Lower leg skin (tissue), 4 donors: ENCODE data around the gene TCEA2. TPM values are rescaled to one million over a fixed set of nuclear protein-coding genes. Genes with fewer than 3 reads are reported as not detected.

Experiments
- DNase-seq, 2 donors: peaks; one replicate each; pipeline ENCODE4 v3.0.0-alpha.2; 2019; ENCODE audit warnings: low spot score in 2 of 2
- H3K4me3 ChIP-seq: fragments of 200-600 bp; sonication (generic); 2 replicates; pipeline ENCODE4 v1.5.1; 2017; ENCODE audit warnings: mild to moderate bottlenecking, low read depth; ENCODE audit not compliant: poor library complexity, severe bottlenecking
- POLR2A ChIP-seq, 2 donors: fragments of 450-650 bp; IDR thresholded peaks; one replicate each; pipeline ENCODE4 v1.6.1; 2016 to 2017; ENCODE audit warnings: antibody characterized with exemption in 2 of 2, mild to moderate bottlenecking in 1 of 2, moderate library complexity in 1 of 2
- WGBS, 2 donors: methylation state at CpG; one replicate each; pipeline ENCODE4 v1.1.5; 2018; 5-methylcytosine and 5-hydroxymethylcytosine counted together
- intact Hi-C: fragments of 100-400 bp; cut with DNase I; formaldehyde crosslinking; loops from one replicate; pipeline ENCODE4 v1.15.0; 2023; ENCODE audit warnings: low total_unique reads
- total RNA-seq, 4 donors: library from RNA; depleted of rRNA; stranded (reverse); fragments of >200 nt; gene quantifications; one replicate each; pipeline ENCODE4 v1.1.0, GENCODE V29; 2016
- TF ChIP-seq, protein P1 (sequence below), 3 donors: fragments of 450-650 bp; IDR thresholded peaks; one replicate each; pipeline ENCODE4 v1.5.1; 2016; ENCODE audit warnings: antibody characterized with exemption in 3 of 3, mild to moderate bottlenecking in 3 of 3, moderate library complexity in 2 of 3

Gene TCEA2
- total RNA-seq, 4 donors from 2014 or later, result 16.5 to 52.3 (median 22.8) TPM

DNA sequence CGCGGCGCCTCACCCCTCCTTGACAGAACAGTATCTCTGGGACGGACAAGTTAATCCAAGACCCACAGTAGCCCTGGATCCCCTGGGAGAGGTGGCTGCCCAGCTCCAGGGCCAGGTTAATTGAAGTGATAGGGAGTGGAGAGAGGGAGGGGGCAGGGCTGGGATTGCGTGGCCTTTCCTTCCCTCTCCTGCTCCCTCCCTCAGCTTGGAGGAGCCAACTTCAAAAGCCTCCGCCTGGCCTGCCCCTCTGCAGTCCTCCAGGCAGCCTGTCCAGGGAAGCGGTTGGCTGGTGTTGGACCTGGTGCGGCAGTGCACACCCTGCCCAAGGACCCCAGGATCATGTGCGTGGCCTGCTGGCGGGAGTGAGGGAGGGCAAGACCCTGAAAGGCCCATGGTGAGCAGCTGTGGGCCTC, 27.1 kb upstream of the TCEA2 start, which contains the start of gene C20orf204:
Gene C20orf204 (plus strand): TSS at position 250 of the 413 bp plus-strand sequence. CDS start 142 bp downstream, at position 392.
- 82 to 91% methylated on average over 10 of the region's 10 CpGs for WGBS, 2 donors
- DNase-seq, result no peak
- intact Hi-C loops, result no loop called here
- no peak for TF ChIP-seq POLR2A (IDR thresholded peaks at IDR 0.05)
- TF ChIP-seq, protein P1, sequence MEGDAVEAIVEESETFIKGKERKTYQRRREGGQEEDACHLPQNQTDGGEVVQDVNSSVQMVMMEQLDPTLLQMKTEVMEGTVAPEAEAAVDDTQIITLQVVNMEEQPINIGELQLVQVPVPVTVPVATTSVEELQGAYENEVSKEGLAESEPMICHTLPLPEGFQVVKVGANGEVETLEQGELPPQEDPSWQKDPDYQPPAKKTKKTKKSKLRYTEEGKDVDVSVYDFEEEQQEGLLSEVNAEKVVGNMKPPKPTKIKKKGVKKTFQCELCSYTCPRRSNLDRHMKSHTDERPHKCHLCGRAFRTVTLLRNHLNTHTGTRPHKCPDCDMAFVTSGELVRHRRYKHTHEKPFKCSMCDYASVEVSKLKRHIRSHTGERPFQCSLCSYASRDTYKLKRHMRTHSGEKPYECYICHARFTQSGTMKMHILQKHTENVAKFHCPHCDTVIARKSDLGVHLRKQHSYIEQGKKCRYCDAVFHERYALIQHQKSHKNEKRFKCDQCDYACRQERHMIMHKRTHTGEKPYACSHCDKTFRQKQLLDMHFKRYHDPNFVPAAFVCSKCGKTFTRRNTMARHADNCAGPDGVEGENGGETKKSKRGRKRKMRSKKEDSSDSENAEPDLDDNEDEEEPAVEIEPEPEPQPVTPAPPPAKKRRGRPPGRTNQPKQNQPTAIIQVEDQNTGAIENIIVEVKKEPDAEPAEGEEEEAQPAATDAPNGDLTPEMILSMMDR (IDR thresholded peaks at IDR 0.05), result no peak
- H3K4me3 ChIP-seq, result no peak within 1 kb of the TSS

DNA sequence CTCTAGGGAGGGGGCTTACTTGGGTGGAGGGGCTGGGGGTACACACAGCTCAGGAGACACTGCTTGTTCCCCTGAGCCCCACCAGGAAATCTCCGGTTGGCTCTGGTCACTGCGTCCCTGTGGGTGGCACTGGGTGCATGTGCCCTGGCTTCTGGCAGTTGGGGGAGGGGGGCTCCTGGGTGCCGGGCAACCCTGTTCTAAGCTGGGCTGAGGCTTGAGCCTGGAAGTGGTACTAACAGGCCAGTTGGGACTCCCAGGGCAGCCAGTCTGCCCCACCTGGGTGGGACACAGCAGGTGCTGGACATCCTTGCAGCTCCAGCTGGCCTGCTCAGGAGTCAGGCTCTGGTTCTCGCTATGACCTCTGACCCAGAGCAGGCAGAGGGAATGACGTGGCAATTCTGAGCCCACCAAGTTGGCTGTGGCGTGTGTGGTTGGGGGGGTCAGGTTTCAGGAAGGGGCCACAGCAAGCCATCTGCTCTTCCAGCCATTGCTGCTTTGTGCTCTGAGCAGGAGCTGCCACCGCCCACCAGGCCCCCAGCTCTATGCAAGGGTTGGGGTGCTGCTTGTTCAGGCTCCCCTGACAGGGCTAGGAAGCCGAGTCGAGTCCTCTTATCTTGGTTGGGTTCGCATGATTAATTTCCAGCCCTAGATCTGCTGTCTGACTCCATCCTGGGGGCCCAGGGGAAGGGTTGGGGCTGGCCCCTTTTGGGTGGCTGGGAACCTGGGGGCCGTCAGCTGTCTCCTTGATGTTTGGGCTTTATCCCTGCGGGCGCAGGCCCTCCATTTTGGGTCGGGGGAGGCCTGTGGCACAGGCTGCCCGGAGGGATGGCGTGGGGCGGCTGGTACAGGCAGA, 26.4 kb upstream of the TCEA2 start:
- TF ChIP-seq, protein P1 (IDR thresholded peaks at IDR 0.05), result no peak
- no peak for TF ChIP-seq POLR2A (IDR thresholded peaks at IDR 0.05)
- WGBS, 2 donors, result 67 to 81% methylated on average over 13 to 17 of the region's 17 CpGs
- intact Hi-C loops, result no loop called here
- DNase-seq, result no peak
- no peak overlapping the region for H3K4me3 ChIP-seq

DNA sequence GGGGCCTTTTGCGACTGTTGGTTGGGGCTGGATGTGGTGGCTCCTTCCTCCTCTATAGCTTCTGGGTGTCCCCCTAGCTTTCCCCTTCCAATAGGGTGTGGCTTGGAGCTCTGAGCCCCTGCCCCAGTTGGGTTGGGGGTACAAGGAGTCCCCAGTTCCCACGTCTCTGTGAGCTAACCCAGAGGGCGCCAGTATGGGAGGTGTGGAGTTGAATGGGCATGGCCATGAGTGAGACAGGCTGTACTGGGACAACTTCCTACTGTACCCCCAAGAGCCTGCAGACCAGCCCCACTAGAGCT, 25.9 kb upstream of the TCEA2 start:
- WGBS, 2 donors, result 63 to 75% methylated on average over 3 of the region's 3 CpGs
- intact Hi-C loops, result no loop called here
- DNase-seq, result no peak
- TF ChIP-seq, protein P1 (IDR thresholded peaks at IDR 0.05), result no peak
- TF ChIP-seq POLR2A (IDR thresholded peaks at IDR 0.05), result no peak
- H3K4me3 ChIP-seq, result no peak overlapping the region

DNA sequence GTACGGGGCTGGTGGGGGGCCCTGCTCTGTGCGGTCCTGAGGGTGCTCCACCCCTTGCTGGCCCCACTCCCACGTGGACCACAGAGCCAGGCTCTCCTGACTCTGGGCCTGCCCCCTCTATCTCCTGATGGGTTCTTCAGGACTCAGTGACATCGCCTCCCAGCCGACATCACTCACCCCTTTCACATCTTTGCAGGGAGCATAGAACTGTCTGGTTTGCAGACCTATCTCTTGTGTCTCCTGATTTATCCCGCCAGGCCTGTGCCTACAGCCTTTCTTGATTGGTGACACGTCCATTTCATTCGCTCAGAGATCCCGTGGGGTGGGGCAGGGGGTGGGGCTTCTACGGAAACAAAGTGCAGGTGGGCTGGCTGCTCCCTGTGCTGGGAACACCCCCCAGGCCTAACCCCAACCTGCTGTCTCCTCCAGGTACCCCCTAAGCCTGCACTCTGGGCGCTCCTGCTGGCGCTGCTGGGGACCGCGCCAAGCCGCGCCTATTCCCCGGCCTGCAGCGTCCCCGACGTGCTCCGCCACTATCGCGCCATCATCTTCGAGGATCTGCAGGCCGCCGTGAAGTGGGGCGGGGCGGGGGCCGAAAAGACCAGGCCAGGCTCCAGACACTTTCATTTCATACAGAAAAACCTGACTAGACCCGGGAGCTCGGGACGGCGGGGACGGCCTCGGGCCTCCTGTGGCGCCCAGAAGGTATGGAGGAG, 25.3 kb upstream of the TCEA2 start:
- intact Hi-C loops, result no loop called here
- no peak for TF ChIP-seq POLR2A (IDR thresholded peaks at IDR 0.05)
- TF ChIP-seq, protein P1 (IDR thresholded peaks at IDR 0.05), result no peak
- no peak overlapping the region for H3K4me3 ChIP-seq
- WGBS, 2 donors, result 12 to 13% methylated on average over 26 to 31 of the region's 36 CpGs
- DNase-seq, result no peak

DNA sequence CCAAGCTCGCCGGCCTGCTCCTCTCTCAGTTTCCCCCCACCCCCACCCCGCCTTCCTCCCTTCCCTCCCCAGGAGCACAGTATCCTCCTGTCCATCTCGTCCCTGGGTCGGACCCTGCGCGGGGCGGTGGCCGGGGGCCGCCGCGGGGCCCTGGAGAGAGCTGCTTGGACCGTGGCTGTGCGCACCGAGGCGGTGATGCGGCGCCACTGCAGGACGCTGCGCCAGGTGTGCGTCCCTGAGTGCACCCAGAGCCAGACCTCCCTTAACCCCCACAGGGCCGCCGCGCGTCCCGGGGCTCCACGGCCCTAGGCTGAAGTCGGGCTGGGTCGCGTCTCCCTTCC, 24.8 kb upstream of the TCEA2 start:
- intact Hi-C loops, result no loop called here
- no peak for DNase-seq
- 2% methylated on average over 23 of the region's 30 CpGs; no CpG with 5 or more reads in 1 of the 2 donors for WGBS, 2 donors
- TF ChIP-seq, protein P1 (IDR thresholded peaks at IDR 0.05), result no peak
- no peak for TF ChIP-seq POLR2A (IDR thresholded peaks at IDR 0.05)
- H3K4me3 ChIP-seq, result no peak overlapping the region
